Gastrocnemius medialis (tissue), 4 donors: Measurements from ENCODE around the gene CACTIN.

Experiments used
- POLR2A ChIP-seq, 2 donors: fragments of 450-650 bp; IDR thresholded peaks; one replicate each; pipeline ENCODE4 v1.6.1; 2017; ENCODE audit warnings: antibody characterized with exemption in 2 of 2, mild to moderate bottlenecking in 2 of 2, moderate library complexity in 2 of 2
- TF ChIP-seq, protein P1 (sequence below), 5 experiments: fragments of 450-650 bp in 3 of 5; fragments of 200-600 bp in 2 of 5; sonication (generic) in 2 of 5; IDR thresholded peaks in 4 of 5; conservative IDR thresholded peaks in 1 of 5; 1 replicate in 4 of 5; 2 replicates in 1 of 5; pipeline ENCODE4 v1.5.1; 2016 to 2019; ENCODE audit warnings: antibody characterized with exemption in 5 of 5, mild to moderate bottlenecking in 3 of 5, moderate library complexity in 3 of 5

DNA sequence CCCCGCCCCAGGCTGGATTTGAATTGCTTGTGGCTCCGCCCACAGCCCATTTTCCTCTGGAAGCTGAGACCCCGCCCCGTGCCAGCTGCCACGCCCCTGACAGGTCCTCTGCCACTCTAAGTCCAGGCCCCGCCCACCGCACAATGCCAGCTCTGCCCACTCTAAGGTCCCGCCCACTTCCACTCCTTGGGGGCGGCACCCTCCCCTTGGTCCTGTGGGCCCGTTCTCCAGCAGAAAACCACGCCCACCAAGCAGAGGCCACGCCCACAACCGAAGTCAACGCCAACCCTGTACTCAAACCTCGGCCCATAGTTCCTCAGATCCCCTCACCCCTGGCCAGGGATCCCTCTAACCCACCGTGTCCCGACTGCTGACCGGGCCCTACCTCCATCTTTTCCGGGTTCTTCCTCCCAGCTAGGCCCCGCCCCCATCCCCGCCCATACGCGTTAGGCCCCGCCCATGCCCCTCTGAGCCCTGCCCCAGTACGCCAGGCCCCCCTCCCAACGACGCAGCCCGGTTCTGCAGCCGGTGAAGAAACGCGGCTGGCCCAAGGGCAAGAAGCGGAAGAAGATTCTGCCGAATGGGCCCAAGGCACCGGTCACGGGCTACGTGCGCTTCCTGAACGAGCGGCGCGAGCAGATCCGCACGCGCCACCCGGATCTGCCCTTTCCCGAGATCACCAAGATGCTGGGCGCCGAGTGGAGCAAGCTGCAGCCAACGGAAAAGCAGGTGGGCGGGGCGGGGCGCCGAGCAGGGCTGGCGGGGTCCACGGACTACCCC is 52.5 kb downstream of the CACTIN start:
- TF ChIP-seq, protein P1, sequence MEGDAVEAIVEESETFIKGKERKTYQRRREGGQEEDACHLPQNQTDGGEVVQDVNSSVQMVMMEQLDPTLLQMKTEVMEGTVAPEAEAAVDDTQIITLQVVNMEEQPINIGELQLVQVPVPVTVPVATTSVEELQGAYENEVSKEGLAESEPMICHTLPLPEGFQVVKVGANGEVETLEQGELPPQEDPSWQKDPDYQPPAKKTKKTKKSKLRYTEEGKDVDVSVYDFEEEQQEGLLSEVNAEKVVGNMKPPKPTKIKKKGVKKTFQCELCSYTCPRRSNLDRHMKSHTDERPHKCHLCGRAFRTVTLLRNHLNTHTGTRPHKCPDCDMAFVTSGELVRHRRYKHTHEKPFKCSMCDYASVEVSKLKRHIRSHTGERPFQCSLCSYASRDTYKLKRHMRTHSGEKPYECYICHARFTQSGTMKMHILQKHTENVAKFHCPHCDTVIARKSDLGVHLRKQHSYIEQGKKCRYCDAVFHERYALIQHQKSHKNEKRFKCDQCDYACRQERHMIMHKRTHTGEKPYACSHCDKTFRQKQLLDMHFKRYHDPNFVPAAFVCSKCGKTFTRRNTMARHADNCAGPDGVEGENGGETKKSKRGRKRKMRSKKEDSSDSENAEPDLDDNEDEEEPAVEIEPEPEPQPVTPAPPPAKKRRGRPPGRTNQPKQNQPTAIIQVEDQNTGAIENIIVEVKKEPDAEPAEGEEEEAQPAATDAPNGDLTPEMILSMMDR (IDR thresholded peaks at IDR 0.05 in 4 of 5, conservative IDR thresholded peaks at IDR 0.05 in 1 of 5) = no peak
- TF ChIP-seq POLR2A (IDR thresholded peaks at IDR 0.05) = no peak
